NCI-H1694 treated with DMSO at 0.1 percent for 48 hours (cell line): ENCODE data around the gene CNTN4.

Experiments
- DNase-seq: peaks from one replicate; lab custom pipeline; 2025; lab: John Stamatoyannopoulos, UW

CNTN4 gene

DNA sequence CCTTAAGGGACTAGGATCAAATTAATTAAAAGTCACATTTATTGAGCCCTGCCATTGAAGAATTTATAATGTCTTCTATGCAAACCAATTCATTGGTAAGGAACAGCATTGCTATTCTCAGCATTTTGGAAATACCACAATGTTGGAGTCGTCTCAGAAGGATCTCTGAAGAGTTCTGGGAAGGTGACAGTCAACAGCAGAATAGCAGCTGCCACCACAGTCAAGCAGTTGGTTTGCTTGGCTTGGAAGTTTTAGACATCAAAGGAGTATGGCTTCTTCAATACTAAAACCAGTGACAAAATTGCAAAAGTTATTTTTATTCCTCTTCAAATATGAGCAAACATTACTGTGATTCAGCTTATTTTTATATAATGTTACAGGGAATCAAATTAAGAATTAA, 167.9 kb downstream of the CNTN4 start:
- DNase-seq = no peak

DNA sequence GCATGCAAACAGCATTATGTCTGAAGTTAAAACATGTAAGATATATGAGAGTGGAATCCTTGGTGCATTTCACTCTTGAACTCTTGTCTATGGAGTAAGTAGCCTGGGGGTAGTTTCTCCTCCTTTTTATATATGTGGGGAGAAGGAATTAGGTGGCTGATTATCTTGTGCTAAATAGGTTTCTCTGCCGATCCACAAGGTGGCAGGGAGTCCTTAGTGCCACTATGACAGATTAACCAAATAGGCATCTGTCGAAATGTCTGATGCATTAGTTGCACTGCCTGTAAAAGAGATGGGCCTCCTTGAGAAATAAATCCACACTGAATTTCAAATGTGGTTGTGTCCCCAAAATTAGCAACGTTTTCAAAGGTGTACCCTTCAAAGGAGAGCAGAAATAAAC, 170.1 kb downstream of the CNTN4 start:
- DNase-seq = no peak

DNA sequence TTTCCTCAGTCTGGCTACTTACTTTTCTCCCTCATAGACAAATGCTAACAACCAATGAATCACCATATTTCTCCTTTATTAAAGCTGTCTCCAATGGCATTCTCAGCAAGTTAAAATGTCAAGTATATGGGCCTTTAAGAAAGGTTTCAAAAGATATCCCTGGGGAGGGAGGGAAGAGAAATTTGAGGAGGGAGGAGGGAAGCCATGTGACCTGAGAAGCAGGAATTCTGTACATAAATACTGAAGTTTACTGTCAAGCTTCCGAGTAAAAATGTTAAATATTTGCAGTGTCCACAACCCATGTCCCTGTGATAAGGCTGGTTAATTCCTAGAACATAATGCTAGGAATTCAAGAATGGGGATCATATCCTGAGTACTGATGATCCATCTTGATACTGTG, 175.9 kb downstream of the CNTN4 start:
- no peak for DNase-seq

DNA sequence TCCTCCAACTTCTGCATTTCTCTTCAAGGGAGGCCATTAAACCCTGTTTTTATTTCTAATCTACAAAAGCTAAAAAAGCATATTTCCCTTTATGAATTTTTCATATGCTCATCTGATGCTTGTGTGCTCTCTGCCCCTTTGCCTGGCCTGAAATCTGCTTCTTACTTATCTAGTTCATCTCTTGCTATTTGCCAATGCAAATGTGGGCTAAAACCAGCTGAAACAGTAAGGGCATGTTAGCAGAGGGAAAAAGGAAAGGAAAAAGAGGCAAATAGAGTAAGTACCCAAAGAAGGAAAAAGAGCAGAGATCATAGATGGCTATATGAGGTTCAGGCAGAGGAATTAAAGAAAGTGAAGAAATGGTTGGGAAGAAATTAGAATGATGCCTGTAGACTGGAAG, 185.2 kb downstream of the CNTN4 start:
- no peak for DNase-seq

DNA sequence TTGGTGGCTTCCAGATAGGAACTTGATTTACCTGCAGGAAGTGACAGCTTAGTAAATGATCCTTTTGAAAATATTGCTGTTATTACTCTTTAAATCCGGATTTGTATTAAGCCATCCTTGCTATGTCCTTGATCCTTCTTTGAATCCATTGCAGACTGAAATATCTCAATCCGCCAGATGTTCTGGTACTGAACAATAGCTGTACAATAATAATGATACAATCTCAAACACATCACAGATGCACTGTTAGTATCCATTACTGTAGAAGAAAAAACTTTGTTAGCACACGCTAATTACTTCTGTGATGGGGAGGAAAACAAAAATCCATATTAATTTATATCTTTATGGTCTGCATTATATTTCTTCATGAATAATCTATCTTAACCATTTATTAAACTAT, 202.3 kb downstream of the CNTN4 start:
- no peak for DNase-seq

DNA sequence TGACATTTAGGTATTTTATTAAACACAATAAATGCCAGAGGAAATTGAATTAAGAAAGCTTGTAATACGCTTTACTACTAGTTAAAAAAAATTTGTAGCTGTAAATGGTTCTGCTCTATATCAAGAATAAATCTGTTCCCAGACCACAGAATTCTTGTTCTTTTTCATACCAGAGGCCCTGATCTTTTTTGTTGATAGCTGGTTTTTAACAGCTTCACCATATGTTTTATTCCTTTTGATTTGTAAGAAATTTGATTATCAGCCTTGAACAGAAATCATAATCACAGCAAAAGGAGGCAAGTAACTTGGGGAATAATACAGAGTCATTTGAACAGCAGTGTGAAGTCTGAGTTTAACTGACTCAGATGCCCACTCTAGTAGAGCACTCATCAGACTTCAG, 202.7 kb downstream of the CNTN4 start:
- DNase-seq = no peak

DNA sequence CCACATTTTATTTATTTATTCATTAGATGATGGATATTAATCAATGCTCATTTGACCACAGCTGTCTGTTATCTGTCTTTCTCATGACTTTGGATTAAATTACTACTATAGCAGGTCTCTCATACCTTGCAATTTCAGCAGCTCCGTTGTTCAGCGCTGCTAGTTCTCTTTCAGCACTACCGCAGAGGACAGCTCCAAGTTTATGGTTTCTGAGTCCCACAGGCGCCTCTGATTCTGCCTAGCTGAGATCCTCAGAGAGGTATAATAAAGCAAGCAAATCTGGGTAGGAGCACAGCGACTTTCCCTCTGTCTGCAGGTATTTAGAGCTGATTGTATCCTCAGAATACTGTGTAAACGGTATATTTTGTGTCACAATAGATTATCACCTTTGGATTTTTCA, 204.9 kb downstream of the CNTN4 start:
- no peak for DNase-seq

DNA sequence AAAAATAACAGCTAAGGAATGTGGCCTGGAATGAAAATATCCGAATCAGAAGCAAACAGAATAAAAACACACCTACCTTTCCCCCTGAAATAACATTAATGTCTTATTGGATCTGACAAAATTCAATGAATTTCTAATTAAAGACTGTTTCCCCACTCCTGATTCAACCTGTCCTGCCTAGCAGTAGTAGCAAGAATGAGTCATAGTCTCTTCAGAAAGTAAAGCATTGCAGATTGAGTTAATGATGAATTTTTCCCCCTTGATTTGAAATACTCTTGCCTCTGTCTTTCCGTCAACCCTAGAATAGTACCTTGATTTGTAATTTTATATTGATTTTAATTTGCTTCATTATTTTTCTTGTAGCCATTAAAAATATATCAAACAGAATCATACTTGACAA, 212.4 kb downstream of the CNTN4 start:
- no peak for DNase-seq

DNA sequence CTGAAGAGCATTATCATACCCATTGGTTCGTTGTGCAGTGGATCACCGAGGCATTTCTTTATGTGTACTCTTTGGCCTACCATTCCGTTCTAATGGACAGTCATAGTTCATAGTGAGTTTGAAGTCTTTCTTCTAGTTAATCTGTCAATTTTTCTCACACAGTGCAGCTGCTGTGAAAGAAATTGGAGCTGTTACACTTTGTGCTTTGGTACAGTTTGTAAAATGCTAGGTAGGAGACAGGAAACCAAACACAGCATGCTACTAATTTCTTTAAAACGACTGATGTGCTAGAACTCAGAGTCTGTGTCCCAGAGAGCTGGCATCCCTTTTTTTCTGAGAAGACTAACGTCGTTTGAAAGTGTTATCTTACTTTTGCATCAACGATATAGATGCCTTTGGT, 218.9 kb downstream of the CNTN4 start:
- DNase-seq = peak; percentile 0

DNA sequence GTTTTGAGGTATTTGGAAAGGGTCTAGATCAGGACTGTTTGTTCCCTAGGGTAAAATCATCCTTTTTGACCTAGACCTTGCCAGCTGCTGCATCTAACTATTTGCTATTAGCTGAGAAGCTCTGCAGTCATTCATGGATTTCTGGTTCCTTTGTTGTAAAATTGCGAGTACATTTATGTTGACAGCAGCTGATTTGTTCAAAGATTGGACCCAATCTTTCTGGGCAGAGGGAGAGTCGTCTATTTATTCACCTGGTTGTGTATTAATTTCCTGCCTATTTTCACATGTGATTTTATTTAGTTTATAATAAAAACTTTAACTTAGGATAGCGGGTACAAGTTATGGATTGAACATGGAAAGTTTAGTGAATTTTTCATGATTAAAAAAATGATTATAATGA, 236.3 kb downstream of the CNTN4 start:
- no peak for DNase-seq

DNA sequence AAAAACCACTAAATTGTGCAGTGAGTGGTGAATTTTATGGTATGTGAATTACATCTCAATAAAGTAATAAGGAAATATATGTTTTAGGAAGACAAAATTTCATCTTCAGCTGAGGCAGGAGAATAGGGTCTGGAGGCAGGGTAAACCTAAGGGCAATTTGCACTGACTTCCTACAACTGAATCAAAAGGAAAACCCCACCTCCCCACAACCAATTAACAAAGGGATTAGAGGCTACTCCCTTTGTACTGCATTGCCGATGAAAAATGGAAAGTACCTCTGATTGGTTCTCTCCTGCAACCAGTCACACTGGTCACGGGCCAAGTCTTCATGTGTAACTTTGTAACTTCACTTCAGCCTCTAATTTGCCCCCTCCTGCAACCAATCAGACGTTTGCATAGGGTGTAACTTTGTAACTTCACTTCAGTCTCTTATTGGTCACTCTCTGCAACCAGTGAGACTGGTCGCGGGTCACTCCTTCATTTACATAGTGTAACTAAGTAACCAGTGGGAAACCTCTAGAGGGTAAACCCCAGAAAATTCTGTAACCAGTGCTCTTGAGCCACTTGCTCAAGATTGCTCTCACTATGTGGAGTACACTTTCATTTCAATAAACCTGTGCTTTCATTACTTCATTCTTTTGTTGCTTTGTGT, 244.5 kb downstream of the CNTN4 start:
- no peak for DNase-seq

DNA sequence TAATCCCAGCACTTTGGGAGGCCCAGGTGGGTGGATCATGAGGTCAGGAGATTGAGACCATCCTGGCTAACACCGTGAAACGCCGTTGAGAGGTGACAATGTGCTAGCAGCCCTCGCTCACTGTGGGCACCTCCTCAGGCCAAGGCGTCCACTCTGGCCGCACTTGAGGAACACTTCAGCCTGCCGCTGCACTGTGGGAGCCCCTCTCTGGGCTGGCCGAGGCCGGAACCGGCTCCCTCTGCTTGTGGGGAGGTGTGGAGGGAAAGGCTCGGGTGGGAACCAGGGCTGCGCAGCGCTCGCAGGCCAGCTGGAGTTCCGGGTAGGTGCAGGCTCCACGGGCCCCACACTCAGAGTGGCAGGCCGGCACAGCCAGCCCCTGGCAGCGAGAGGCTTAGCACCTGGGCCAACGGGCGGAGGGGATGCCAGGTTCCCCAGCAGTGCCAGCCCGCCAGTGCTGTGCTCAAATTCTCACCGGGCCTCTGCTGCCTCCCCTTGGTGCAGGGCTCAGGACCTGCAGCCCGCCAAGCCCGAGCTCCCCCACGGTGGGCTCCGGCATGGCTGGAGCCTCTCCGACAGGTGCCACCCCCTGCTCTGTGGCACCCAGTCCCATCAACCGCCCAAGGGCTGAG, 253.6 kb downstream of the CNTN4 start:
- no peak for DNase-seq

DNA sequence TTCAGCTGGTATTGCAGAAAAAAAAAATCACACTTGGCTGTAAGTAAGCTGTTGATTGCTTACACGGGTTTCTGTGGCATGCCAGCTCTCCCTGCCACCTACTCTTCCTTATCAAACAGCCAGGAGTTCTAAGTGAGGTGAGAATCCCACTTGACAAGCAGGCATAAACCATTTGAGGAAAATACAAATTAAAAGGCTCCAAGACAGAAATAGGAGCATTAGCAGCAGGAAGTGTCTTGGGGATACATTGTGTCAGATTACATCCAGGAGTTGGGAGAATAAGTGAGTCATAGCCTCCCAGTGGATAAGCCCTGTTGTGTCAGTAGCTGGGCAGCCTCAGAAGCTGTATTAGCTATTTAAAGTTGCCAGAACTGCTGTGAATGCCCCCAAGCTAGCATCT, 256.0 kb downstream of the CNTN4 start:
- DNase-seq = no peak

DNA sequence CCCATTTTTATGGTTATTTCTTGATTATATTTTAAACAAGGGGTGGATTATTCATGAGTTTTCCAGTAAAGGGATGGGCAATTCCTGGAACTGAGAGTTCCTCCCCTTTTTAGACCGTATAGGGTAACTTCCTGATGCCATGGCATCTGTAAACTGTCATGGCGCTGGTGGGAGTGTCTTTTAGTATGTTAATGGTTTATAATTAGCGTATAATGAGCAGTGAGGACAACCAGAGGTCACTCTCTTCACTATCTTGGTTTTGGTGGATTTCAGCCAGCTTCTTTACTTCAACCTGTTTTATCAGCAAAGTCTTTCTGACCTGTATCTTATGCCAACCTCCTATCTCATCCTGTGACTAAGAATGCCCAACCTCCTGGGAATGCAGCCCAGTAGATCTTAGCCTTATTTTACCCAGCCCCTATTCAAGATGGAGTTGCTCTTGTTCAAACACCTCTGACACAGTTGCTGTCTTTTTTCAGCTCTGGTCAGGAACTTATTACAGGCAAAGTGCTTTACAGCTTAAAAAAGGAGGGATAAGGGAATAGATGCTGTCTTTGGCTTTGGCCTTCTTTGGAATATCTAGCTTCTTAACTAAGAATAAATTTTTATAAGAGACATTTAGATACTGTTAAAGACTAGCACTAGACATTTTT, 257.8 kb downstream of the CNTN4 start:
- DNase-seq = no peak

DNA sequence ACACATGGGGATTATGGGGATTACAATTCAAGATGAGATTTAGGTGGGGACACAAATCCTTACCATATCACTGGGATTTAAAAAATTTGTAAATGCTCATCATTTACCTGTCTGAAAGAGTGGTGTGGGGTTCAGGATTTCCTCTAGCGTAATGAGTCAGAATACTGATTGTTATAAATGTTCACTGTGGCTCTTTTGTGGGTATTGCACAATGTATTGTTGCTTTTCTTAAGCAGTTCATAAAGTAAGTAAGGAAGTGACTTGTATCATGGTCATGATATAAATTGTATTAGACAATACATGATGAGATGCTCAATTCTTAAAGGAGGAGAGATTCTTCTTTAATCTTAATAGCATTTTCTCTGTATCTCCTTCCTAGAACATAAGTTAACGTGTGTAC, 262.1 kb downstream of the CNTN4 start:
- DNase-seq = no peak

DNA sequence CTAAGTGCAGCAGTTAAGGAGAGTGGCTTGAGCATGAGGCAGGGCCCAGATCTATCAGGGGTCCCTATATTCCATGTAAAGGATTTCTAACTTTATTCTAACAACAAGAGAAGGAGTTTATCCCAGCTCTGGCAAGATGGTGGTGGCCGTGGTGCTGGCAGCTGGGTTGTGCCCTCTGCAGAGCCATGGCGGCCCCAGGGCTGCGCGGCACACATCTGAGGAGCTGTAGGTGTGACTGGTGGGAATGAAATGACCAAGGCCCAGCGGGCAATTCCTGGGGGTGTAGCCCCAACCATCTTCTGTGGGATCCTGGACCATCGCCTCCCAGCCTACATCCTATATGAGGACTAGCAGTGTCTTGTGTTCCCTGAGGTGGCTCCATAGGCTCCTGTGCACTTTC, 263.5 kb downstream of the CNTN4 start:
- no peak for DNase-seq

DNA sequence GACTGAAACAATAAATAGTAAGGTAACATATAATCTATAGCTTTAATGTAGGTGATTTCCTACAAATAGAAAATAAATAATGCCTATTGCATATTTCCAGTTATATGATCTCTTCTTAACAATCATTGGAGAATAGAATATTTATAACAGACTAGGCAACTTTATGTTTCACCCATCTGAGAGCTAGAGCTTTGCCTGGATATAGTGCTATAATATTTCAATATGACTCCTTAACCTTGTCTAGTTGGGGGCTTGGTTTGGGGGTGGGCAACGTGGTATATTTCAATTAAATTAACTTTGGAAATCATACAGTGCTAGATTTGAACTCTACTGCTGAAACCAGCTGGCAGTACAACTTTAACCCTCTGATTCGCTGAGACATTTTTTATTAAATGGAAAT, 265.2 kb downstream of the CNTN4 start:
- DNase-seq = no peak

DNA sequence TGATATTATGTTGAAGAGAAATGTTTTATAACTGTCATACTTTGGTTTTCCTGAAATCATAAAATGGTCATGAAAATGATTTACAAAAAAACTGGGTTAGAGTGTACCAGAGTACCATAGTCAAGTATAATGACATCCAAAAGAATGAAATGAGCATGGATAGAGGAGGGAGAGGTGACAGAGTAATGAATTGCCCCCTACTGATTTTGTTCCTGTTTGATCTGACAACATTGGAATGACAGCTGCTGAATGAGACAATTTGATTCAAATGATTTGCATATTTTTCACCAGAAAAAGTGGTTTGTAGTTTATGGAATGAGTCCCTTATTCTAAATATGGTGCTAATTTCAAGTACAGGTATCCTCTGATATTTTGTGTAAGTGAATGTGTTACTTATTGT, 271.7 kb downstream of the CNTN4 start:
- no peak for DNase-seq

DNA sequence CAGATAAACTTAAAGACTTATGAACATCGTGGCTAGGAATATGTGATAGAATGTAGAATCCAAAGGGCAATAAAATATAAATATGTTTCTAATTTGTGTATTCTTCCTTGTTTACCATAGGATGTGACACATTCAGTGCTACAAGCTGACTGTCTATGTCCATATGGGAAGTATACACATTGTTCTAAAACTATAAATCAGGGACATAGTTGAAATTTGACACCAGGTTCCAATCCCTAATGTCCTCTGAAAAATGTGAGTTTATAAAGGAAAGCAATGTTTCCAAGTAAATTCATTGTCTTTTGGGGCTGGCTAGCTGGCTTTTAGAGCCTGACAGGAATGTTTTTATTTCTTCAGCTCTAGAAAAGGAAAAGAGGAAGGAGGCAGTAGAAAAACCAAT, 273.6 kb downstream of the CNTN4 start:
- no peak for DNase-seq

DNA sequence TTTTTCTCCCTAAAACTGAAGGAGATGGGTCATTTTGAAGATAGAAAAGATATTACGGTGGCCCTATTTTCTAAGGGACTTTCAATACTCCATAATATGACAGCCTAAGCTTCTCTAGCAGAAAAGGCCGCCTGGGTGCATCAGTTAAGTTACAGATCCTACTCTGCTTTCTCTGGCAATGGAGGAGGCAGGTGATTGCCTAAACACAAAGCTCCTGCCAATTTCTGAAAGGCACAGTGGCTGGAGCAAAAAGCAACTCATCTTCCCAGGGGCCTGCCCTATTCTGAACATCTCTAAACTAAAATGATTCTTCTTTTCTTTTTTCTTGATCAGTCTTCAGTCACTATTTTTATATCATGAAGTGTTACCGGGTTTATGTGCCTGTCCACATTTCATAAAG, 276.7 kb downstream of the CNTN4 start:
- DNase-seq = peak; percentile 22

DNA sequence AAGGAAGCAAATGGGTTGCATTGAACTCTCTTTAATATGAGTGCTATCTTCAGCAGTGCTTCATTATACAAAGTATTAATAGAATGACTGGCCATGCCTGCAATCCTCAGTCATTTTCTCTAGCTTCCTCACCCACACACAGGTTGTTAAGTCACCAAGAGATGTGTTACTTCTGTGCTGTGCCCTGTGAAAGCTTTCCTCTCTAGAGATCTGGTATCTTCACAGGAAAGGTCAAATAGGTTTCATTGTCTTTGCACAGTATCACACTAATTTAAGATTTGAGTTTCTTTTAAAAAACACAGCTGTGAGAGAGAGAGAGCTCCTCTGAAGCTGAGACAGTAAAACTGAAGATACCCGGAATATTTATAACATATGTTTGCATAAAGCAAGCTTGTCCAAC, 278.6 kb downstream of the CNTN4 start:
- no peak for DNase-seq

DNA sequence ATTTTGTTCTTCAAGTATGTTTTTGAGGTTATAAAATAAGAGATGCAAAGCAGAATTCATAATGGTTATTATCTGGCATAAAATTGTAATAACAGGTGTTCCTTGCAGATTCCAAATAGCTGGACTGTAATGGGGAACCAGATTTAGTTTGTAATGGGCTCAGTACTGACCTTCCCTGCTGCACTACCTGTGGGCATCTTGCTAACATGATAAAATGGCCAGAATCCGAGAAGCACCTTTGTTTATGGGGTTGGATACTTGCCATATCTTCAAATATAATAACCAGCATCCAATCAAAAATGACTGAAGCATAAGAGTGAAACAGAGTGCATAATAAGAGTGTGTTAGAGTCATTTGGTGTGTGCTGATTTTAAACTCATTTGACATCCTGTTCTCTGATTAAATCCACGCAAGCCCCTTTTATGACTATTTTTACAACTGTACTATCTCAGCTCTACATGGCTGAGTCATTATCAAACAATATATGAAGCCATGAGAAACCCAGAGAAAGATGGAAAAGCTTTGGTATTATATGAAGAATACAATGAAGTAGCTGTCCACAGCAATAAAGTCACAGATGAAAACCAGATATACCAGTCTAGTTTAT, 292.4 kb downstream of the CNTN4 start:
- no peak for DNase-seq

DNA sequence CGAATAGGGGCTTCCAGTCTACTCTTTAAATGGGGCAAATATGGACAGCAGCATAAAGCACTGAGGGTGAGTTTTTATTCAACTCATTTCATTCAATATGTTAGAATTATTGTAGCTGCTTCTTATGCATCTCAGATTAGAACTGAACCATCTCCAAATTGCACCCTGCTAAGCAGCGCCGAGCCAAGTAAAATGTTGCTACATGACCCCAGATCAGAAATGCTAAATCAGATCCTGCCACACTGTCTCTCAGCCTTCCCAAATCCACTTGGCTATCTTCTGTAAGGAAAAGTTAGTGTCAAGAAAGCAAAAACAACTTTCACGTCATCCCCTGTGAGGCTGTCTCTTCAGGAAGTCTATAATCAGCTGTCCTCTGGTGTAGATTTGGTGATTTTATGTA, 293.2 kb downstream of the CNTN4 start:
- DNase-seq = no peak
